ENCODE data around the gene BMERB1.

DNA sequence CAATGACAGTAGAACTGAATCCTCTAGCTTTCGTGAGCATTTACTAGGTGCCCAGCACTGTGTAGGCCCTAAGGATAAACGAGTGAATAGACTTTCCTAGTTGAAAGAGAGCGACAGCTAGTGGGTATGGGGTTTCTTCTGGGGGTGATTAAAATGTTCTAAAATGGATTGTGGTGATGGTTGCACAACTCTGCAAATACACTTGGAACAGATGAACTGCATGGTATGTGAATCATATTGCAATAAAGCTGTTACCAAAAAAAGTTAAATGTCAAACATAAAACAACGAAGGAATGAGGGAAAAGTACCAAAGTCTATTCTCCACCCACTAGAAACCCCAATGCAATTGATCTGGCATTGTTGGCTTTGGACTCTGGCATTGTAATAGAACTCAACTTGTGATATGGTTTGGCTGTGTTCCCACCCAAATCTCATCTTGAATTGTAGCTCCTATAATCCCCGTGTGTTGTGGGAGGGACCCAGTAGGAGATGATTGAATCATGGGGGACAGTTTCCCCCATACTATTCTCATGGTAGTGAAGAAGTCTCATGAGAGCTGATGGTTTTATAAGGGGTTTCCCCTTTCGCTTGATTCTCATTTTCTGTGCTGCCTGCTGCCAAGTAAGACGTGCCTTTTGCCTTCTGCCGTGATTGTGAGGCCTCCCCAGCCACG is 138.1 kb downstream of the BMERB1 start:
- TF ChIP-seq, protein P1, sequence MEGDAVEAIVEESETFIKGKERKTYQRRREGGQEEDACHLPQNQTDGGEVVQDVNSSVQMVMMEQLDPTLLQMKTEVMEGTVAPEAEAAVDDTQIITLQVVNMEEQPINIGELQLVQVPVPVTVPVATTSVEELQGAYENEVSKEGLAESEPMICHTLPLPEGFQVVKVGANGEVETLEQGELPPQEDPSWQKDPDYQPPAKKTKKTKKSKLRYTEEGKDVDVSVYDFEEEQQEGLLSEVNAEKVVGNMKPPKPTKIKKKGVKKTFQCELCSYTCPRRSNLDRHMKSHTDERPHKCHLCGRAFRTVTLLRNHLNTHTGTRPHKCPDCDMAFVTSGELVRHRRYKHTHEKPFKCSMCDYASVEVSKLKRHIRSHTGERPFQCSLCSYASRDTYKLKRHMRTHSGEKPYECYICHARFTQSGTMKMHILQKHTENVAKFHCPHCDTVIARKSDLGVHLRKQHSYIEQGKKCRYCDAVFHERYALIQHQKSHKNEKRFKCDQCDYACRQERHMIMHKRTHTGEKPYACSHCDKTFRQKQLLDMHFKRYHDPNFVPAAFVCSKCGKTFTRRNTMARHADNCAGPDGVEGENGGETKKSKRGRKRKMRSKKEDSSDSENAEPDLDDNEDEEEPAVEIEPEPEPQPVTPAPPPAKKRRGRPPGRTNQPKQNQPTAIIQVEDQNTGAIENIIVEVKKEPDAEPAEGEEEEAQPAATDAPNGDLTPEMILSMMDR (IDR thresholded peaks at IDR 0.05; ENCODE audit: low read depth, low read length): no peak
- TF ChIP-seq POLR2A (IDR thresholded peaks at IDR 0.05; ENCODE audit: extremely low read depth, insufficient read length): no peak

Data from NB4 (cell line).